Stimulated activated CD4-positive, alpha-beta T cell treated with anti-CD3 and anti-CD28 coated beads, Interleukin-4, amount 100 ng/mL, for 4 hours (primary cell): ENCODE data around the gene IFIT5.
"Not testable (repeated sequence)": the region's sequence is repeated elsewhere in the genome, so short reads cannot be mapped to it uniquely, and the experiment has no call there.

Source experiments
- DNase-seq, 2 experiments: peaks; one replicate each; pipeline ENCODE4 v3.0.0-alpha.2; 2020

Gene IFIT5, protein sequence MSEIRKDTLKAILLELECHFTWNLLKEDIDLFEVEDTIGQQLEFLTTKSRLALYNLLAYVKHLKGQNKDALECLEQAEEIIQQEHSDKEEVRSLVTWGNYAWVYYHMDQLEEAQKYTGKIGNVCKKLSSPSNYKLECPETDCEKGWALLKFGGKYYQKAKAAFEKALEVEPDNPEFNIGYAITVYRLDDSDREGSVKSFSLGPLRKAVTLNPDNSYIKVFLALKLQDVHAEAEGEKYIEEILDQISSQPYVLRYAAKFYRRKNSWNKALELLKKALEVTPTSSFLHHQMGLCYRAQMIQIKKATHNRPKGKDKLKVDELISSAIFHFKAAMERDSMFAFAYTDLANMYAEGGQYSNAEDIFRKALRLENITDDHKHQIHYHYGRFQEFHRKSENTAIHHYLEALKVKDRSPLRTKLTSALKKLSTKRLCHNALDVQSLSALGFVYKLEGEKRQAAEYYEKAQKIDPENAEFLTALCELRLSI

DNA sequence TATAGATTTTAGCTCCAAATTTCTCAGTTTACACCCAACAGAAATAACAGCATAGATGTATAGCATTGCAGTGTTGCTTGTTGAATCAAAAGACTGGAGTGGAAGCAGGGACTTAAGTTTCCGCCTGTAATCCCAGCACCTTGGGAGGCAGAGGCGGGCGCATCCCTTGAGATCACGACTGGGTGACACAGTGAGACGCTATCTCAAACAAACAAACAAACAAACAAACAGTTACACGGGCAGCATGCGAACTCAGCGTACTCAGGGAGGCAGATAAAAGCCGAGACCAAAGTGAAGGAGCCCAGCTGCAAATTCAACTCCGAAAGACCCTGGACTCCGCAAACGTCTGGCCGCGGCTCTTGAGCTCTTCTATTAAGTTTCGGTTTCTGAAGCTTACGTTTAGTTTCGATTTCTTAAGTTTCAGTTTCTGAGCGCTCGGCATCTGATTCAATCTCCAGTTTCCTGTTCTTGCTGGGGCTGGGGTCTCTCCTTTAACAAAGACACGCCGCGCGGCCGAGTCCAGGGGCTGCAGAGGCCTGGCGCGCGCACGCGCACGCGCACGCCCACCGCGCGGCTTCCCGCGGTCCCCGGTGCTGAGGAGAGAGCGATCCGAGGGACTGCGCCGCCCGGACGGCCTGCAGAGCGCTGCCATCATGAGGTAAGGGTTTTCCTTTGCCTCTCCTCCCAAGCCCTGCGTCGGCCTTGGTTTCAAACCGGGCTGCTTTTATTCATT lies at the start of gene IFIT5:
Gene IFIT5 (plus strand): TSS at position 423 of the 733 bp plus-strand sequence. CDS start 231 bp downstream, at position 654.
- DNase-seq, result peak; percentile 47 to 67

DNA sequence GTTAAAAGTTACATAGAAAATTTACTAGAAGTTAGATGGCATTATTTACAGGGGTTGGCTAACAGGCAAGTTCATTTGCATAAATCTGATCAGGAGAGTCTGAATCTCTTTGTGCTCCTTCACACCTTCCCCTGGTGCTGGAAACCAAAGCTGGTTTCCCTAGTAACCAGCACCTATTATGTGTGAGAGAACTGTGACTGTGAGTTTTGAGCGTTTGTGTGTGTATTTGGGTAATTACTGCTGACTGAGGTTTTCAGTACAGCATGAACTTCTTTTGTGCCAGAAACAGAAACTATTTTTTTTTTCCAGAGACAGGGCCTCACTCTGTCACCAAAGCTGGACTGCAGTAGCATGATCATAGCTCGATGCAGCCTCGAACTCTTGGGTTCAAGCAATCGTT lies 46.8 kb upstream of the IFIT5 start:
- DNase-seq, result no peak

DNA sequence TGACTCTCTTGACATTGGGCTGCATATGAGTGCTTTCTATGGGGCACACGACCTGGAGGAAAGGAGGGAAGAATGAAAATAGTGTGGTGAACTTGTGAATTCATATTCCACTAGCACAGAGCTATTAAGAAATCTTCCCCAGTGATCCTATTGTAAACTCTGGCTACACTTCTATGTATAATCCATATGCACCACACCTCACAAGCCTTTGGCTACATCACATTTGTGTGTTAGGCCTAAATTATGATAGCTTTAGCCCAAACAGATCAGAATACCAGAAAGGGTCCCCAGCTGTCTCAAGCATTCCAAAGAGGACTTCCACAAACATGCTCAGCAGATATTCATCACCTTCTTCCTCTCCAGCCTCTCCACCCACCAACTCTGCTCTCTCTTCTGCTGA lies 46.2 kb upstream of the IFIT5 start:
- DNase-seq, result no peak

DNA sequence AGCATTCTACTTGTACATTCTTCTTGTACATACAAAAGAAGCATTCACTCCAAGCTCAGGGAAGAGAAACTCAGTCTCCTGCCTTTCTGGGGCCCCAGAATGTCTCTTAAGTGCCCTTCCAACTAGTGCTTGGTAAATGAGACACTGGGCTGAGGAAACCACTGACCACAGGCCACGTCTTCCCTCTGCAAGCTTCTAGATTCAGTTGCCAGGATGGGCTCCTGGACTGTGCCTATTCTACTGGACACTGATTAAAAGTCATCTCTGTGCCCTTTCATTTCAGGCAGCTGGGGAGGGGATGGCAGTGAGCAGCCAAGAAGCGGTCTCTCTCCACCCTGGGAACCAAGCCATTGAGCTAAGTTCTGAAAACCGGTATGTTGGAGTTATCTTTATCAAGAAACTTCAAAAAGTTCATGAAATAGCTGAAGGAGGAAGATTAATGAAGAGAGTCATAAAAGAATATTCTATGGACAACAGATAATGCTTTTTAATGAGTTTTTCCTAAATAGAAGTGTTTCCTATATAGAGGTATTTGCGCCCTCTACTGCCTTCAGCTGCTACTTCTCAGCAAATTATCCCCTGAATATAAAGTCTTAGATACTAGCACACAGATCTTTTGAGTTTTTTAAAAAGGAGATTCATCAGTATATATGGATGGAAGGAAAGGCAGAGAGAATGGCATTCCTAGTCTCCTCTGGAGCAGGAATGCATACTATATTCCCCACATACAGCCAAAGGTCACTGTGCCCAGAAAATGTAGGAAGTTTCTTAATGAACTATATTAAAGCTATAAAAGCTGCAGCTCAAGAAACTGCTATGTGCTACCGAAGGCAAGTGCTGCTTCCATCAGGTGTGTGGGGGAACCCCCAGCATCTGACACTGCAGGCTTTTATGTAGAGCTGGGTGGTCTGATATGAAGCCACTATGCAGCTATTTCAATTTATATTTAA lies 44.9 kb upstream of the IFIT5 start:
- DNase-seq, result no peak

DNA sequence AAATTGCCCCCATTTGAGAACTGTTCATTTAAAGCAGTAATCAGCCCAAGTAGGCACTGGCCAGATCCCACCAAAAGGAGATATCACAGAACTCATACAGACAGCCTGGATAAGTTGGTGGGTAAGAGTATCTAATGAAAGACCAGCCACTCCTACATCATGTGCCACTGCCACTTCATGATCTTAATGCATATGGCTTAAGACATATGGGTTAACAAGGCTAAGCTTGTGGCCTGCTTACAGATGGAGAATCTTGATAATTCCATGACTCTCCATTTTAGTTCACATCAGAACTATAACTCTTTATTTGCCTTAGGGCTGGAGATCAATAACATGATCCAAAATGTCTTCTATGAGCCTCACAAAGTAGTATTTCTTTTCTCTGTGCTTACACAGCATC lies 43.3 kb upstream of the IFIT5 start:
- no peak for DNase-seq

DNA sequence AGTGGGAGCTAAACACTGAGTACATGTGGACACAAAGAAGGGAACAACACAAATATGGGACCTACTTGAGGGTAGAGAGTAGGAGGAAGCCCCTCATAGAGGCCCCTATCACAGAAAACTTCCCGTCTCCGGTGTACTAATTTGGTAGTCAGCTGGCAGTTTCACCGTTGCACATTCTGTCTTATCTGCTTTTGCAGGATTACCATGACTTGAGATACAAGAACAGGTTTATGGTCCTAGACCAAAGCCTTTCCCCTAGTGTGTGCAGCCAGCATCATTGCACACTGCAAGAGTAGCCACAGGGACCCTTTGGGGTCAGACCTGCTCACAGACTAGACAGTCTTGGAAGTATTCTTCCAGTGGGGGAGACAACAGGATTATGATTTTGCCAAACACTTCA lies 42.4 kb upstream of the IFIT5 start:
- no peak for DNase-seq

DNA sequence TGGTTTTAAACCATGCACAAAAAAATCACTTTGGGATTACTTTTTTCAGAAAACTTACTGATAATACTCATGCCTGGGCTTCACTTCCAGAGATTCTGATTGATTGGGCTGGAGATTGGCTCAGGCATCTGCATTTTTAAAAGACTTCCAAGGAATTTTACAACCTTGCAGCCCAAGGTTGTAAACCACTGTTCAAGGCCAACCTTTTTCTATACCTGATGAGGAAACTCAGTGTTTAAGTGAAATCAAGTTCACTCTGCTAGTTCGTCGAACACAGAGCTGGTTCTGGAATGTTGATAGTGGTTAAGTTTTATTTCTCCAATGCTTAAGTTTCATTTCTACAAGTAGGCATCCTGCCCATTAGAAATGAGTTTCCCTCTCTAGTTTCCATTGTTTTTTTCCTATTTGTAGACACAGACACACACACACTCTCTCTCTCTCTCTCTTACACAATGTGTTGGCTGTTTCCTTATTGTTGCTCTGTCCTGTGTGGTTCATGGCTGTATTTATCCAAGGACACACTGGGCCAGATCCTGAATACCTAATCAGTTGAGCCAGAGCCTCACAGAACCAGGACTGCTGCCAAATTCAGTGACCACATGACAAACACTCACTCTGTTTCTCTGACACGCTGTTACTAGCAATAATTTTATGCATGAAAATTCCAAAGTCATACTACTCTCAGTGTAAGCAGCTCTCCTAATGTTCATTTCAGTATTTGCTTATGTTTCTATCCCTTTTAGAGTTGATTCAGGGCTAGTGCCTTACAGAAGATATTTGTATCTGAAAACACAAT lies 40.3 kb upstream of the IFIT5 start:
- DNase-seq, result no peak

DNA sequence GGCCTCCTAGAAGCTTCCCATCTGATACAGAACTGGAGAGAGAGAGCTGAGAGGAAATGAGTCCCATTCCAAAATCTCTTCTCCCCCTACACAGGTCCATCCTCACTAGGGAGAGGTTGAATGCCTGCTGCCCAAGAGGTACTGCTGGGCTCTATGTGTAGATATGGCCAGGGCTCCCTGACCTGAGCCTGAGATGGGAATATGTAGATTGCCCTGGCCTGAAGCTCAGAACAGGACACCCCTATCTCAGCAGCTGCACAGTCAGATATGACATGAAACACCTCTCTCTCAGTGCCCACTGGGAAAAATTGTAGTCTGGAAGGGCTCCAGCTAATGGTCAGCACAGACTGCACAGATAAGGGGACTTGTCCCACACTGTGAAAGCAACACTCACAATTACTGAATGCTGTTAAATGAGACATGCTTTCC lies 39.6 kb upstream of the IFIT5 start:
- DNase-seq, result no peak

DNA sequence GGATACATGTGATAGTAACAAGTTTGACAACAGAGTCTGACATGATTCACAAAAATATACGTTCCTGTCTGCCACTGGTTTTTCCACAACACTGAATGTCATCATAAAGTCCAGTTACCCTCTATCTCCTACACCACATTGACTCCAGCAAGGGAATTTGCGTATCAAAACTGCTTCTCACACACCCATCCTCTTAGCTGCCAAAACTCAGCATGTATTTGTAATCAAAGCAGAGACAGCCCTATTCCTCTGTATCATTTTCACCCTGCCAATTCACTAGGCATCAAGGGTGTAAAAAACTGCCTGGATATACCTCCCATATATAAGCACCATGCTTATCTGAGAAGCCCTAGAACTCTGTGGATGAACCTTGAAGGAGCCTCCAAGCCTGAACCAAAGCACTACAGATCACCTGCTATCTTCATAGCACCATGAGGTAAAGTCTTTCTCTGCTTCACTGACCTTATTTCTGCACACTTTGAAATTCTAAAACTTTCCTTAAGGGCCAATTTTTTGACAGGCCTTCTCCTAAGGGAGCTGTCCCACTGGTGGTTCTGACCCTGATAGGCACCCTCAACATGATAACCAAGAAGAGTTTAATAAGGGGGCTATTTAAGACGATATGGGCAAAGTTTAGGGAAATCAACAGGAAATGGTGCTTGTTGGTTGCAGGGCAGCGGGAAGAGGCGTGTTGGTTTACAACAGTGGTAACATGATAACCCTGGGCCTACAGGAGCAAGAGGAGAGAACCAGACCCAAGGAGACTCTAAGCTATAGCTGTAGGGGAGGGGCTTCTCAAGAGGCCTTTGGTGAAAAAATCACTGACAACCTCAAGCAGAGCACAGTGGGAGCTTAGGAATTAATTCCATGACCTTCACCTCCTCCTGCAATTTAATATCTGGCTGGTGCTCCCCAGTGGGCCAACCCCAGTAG lies 36.4 kb upstream of the IFIT5 start, which contains the start of gene IFIT1B:
Gene IFIT1B (plus strand): TSS at position 352 of the 933 bp plus-strand sequence. CDS start 80 bp downstream, at position 432.
- DNase-seq, result no peak

DNA sequence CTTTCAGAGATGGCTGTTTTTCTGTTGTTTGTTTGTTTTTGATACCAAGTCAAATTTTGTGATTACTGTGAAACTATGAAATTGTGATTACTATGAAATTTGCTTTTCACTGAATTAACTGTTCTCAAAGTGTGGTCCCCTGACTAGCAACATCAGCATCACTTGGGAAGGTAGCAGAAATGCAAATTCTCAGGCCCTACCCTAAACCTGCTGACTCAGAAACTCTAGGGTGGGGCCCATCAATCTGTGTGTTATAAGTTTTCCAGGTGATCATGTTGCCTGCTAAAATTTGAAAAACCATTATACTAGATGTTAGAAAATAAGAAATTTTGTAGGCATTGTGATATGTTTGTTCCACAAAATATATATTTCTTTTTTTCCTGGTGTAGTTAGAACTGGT lies 35.3 kb upstream of the IFIT5 start:
- DNase-seq, result no peak

DNA sequence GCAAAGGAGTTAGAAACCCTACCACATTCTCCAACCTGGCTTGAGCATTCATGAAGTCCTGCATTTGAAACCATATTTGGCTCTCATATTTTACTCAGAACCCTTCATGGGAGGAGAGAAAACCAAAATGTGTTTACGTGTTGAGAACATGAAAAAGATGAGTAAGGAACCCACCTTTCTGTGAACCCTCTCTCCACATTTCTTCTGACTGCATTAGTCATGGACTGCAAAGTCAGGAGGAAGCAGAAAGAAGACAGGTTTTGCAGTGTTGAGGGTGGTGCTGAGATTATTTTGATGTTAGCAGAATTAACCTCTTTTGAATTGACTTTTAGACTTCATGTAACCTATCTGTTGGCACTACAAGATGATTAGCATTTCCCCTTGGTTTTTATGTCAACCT lies 31.6 kb upstream of the IFIT5 start:
- no peak for DNase-seq

DNA sequence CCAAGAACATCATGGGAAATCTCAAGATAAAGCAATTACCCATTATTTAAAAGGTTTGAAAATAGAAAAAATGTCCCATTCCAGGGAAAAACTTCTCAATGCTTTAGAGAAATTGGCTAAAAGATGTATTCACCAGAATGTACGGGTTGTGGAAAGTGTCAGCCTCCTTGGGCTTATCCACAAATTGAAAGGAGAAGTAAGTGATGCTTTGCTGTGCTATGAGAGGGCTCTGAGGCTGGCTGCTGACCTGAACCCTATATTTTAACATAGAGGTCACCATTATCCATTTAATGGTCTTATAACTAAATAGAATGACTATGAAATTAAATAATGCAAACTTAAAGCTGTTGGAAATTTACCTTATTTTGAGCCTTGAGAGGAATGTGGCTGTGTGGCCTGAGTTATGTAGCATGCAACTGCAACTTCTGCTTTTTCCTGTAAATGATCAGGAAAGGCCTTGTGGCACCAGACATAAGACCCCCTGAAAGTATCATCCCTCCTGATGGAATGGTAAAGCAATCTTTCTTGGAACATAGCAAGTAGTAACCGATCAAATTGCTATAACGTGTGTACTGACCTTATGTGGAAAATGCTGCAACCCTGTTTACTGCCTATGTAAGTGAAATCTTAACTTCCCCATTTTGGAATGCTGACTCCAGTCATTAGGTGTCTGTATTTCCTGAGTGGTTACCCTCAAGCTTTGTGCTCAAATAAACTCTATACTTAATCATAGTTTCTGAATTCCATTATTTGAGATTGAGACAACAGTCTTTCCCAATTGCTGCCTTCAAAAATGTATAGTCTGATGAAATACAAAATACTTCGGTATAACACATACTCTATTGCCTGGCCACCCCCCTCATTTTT lies 29.7 kb upstream of the IFIT5 start:
- DNase-seq, result no peak

DNA sequence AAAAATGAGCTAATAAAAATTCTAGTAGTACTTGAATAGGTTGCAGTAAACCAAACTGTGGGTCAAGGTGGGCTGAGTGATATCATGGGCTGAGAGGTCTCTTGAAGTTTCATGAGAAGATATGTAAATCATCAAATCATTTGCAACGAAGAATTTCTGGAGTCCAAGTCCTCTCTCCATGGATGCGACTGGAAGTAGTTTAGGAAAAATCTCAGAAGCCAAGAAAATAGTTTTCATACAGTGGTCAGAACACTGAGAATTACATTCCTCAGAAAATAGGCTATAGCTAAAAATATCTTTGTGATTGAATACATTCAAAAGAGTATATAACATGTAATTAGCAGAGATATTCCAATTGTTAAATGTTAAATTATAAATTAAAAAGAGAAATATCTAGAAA lies 25.6 kb upstream of the IFIT5 start:
- no peak for DNase-seq

DNA sequence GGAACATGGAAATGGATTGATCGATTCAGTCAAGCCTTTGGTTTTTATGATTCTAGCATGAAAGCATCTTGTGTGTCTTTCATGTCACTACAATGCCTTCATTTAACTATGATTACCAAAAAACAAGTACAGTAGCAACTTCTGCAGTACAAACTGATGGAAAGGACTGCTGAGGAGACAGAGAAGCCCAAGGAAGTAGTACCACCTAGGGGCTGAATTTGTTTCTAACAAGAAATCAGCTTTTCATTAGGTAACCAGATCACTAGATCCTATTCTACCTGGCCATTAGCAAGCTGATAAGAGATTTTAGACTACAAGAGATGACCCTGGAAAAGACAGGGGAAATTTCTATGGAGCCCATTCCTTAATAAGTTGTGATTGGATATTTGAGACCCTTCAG lies 25.1 kb upstream of the IFIT5 start:
- no peak for DNase-seq

DNA sequence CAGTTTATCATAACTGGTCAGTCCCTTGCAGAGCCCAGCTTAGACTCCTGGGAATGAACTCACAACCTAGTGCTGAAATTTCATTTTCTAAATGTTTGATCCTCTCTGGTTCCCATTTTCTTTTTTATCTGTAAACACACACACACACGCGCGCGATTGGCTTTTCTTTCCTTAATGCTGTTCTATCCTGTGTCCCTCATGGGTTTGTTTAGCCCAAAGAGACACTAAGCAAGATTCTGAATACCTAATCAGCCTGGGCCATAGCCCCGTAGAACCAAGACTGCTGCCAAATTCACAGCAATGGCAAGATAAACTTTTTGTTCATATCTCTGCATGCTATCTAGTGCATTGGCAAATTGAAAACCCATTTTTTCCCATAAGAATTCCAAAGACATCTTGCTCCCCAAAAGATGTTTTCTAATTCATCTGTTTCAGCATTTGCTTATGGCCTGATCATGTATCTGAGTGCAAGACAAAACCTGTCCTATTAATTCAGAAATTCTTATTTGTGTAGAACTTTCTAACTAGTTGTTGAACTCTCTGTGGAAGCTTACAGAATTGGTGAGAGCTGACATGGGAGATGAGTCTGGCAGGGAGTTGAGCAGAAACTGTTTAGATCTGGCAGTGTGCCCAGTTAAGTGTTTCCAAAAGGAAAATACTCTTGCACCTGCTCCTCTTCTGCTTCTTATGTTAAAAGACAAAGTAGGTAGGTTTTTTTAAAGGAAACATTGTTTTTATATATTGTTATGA lies 23.7 kb upstream of the IFIT5 start:
- no peak for DNase-seq

DNA sequence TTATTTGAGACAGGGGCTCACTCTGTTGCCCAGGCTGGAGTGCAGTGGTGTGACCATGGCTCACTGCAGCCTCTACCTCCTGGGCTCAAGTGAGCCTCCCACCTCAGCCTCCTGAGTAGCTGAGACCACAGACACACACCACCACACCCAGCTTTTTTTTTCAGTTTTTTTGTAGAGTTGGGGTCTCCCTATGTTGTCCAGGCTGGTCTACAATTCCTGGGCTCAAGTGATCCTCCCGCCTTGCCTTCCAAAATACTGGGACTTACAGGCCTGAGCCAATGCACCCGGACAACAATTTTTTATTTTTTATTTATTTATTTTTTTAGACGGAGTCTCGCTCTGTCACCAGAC lies 23.2 kb upstream of the IFIT5 start:
- not testable (repeated sequence) for DNase-seq

DNA sequence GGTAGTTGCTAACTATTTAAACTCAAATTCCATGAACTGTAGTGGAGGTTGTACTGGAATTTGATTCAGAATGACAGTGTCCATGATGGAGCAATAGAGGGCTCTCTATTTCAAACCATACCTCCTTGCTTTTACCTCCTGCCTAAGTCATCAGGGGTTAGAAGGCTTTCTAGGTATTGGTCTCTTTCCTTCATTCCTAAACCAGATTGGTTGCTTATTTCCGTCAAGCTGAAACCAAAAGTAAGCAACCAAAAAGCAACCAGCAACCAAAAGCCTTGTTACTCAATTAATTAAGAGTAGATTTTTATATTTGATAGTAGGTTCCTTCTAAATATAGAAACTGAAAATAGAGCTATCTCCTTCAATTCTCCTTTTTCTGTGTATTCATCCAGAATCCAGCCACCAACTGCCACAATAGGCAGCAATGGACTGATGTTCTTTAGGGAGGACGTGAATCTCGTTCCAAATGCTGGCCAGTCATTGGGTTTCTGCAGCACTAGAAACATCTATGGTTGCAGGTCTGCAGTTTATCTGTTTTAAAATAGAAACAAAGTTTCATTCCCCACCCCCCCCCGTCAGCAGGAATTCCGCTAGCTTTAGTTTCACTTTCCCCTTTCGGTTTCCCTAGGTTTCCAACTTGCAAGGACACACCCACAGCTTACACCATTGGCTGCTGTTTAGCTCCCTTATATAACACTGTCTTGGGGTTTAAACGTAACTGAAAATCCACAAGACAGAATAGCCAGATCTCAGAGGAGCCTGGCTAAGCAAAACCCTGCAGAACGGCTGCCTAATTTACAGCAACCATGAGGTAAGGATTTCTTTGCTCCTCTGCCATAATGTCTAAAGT lies 22.2 kb upstream of the IFIT5 start, which contains the start of gene IFIT1:
Gene IFIT1 (plus strand): TSS at position 717 of the 850 bp plus-strand sequence. CDS start 90 bp downstream, at position 807.
- peak in 1 of 2 experiments; percentile 64 for DNase-seq

DNA sequence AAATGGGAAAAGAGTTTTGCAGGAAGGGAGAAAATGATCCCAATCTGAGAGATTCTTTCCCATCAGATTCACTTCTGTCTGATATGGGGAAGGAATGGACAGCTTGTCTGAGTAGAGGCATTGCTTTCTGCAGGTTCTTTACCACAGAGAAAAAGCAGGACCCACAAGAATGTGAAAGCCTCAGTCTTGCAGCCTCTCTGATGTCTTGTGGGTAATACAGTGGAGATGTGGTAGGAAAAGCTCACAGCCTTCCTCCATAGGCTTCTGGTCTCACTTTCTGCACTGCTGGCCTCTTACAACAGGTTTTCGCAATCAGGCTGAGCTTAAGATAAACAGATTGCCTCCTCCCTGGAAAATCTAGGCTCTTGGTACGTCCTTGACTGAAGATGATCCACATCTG lies 21.4 kb upstream of the IFIT5 start:
- DNase-seq, result no peak
